NB4 (cell line): ENCODE data around the gene RPL4.

Experiments used
- DNase-seq: peaks from one replicate; pipeline ENCODE4 v3.0.0; 2010; ENCODE audit warnings: low read depth
- H3K4me3 ChIP-seq: one replicate; pipeline ENCODE4 v1.5.1; 2011; ENCODE audit warnings: mild to moderate bottlenecking, low read depth, low read length, moderate library complexity
- CTCF ChIP-seq: IDR thresholded peaks from one replicate; pipeline ENCODE4 v1.5.1; 2012; ENCODE audit warnings: low read depth, low read length
- MAX ChIP-seq: IDR thresholded peaks from 2 replicates; pipeline ENCODE4 v1.6.1; 2011; ENCODE audit warnings: low read depth, low read length
- MYC ChIP-seq: IDR thresholded peaks from 2 replicates; pipeline ENCODE4 v1.6.1; 2011; ENCODE audit warnings: low read depth, low read length
- POLR2A ChIP-seq: IDR thresholded peaks from 2 replicates; pipeline ENCODE4 v1.6.1; 2011; ENCODE audit warnings: mild to moderate bottlenecking; ENCODE audit not compliant: insufficient read length; ENCODE audit errors: extremely low read depth

Gene RPL4

GRCh38 chr15:66452971-66453580 is 51.6 kb downstream of the RPL4 start:
- no peak overlapping the region for H3K4me3 ChIP-seq
- TF ChIP-seq CTCF (no peak), POLR2A (no peak), MYC (no peak), MAX (no peak)
- DNase-seq, result peak; percentile 35

- H3K4me3 ChIP-seq, result no peak overlapping the region
- no peak for DNase-seq
- TF ChIP-seq MYC (no peak), CTCF (no peak), MAX (no peak), POLR2A (no peak)
Measured at GRCh38 chr15:66452420-66452819, 52.2 kb downstream of the RPL4 start.
